ENCODE measurements around the gene TASOR. TPM values are rescaled to one million over a fixed set of nuclear protein-coding genes. Genes with fewer than 3 reads are reported as not detected.

Gene TASOR
- total RNA-seq, 2 experiments from 2014 or later = 37.6 to 40.7 TPM

- POLR2A ChIA-PET = interaction anchor here (1.2 kb wide), 1 partner anchor 123 kb away, joined by 6 read pairs; the partner anchor contains the start of gene CCDC66
- Mint-ChIP-seq H3K9me3 (no peaks in the 10 kb centered on the region), H3K27ac (peak overlapping the region; percentile 39), H3K4me3 (peak overlapping the region; percentile 27), H3K4me1 (ENCODE audit: low read depth) (peaks cover 57% of the 10 kb centered on the region), H3K27me3 (no peaks in the 10 kb centered on the region), H3K36me3 (ENCODE audit: low read depth) (peaks cover 74% of the 10 kb centered on the region)
- Histone ChIP-seq H3K36me3 (ENCODE audit: insufficient read depth, low read length) (peaks cover 7% of the 10 kb centered on the region), H3K9me3 (ENCODE audit: control insufficient read depth in 1 of 2, insufficient read depth in 1 of 2, low read length in 2 of 2) (peaks cover 0 to 6% of the 10 kb centered on the region in 2 experiments), H3K4me3 (ENCODE audit: low read length) (no peak overlapping the region), H3K27ac (ENCODE audit: low read depth in 1 of 2, low read length in 2 of 2) (no peak overlapping the region), H3K27me3 (ENCODE audit: control insufficient read depth in 1 of 2, insufficient read depth in 2 of 2, low read length in 2 of 2) (no peaks in the 10 kb centered on the region), H3K4me1 (ENCODE audit: insufficient read depth, low read length) (peaks cover 22% of the 10 kb centered on the region)
- ATAC-seq (ENCODE audit: poor library complexity) (no peak), DNase-seq (no peak)
- CTCF ChIA-PET = no interaction called here
- intact Hi-C loops (cut with DNase I, micrococcal nuclease) = loop anchor here (5.0 to 10.0 kb wide), 4 partner anchors 123 to 1815 kb away; partner anchors contain the start of genes APPL1 (in 1 of the 2), CCDC66 (in 1 of the 2) and KCTD6 (in 1 of the 2)
- no peak for TF ChIP-seq CTCF (IDR thresholded peaks at IDR 0.05)
These were observed 2.9 kb downstream of the TASOR start for GRCh38 chr3:56680054-56680580.

GRCh38 chr3:56677286-56677685 lies 5.8 kb downstream of the TASOR start:
- no peak for DNase-seq
- no peak for ATAC-seq (ENCODE audit: poor library complexity)
- peak overlapping the region; percentile 77 for H3K4me3 Mint-ChIP-seq
- H3K4me3 ChIP-seq (ENCODE audit: low read length) = no peak overlapping the region
- H3K4me1 ChIP-seq (ENCODE audit: insufficient read depth, low read length) = peaks cover 19% of the 10 kb centered on the region
- TF ChIP-seq CTCF (IDR thresholded peaks at IDR 0.05) = no peak
- peaks cover 62% of the 10 kb centered on the region for H3K4me1 Mint-ChIP-seq (ENCODE audit: low read depth)
- H3K9me3 Mint-ChIP-seq = no peaks in the 10 kb centered on the region
- ChIA-PET CTCF (interaction anchor here (1.3 kb wide), 1 partner anchor 318 kb away, joined by 3 read pairs; no protein-coding TSS in a partner anchor), POLR2A (interaction anchor here (0.8 to 1.5 kb wide), 3 partner anchors 17 to 214 kb away, joined by 3 to 4 read pairs (median 3); no protein-coding TSS in a partner anchor)
- H3K27me3 Mint-ChIP-seq = no peaks in the 10 kb centered on the region
- no peaks in the 10 kb centered on the region for H3K9me3 ChIP-seq (ENCODE audit: control insufficient read depth in 1 of 2, insufficient read depth in 1 of 2, low read length in 2 of 2)
- H3K27ac Mint-ChIP-seq = peak overlapping the region; percentile 68
- H3K27me3 ChIP-seq (ENCODE audit: control insufficient read depth in 1 of 2, insufficient read depth in 2 of 2, low read length in 2 of 2) = no peaks in the 10 kb centered on the region
- H3K27ac ChIP-seq (ENCODE audit: low read depth in 1 of 2, low read length in 2 of 2) = no peak overlapping the region
- intact Hi-C loops (cut with DNase I, micrococcal nuclease) = no loop called here
- peaks cover 77% of the 10 kb centered on the region for H3K36me3 Mint-ChIP-seq (ENCODE audit: low read depth)
- H3K36me3 ChIP-seq (ENCODE audit: insufficient read depth, low read length) = peaks cover 17% of the 10 kb centered on the region

- H3K4me1 ChIP-seq (ENCODE audit: insufficient read depth, low read length) = peaks cover 16% of the 10 kb centered on the region
- H3K36me3 Mint-ChIP-seq (ENCODE audit: low read depth) = peaks cover 84% of the 10 kb centered on the region
- intact Hi-C loops (cut with DNase I, micrococcal nuclease) = loop anchor here in 1 of 2 experiments (5.0 kb wide), 1 partner anchor 37 kb away; no protein-coding TSS in a partner anchor
- H3K4me3 ChIP-seq (ENCODE audit: low read length) = no peak overlapping the region
- ATAC-seq (ENCODE audit: poor library complexity) = no peak
- no peaks in the 10 kb centered on the region for H3K27me3 Mint-ChIP-seq
- no peak overlapping the region for H3K4me3 Mint-ChIP-seq
- peaks cover 39% of the 10 kb centered on the region for H3K4me1 Mint-ChIP-seq (ENCODE audit: low read depth)
- no peak for DNase-seq
- no peak overlapping the region for H3K27ac Mint-ChIP-seq
- H3K27me3 ChIP-seq (ENCODE audit: control insufficient read depth in 1 of 2, insufficient read depth in 2 of 2, low read length in 2 of 2) = no peaks in the 10 kb centered on the region
- TF ChIP-seq CTCF (IDR thresholded peaks at IDR 0.05) = no peak
- H3K9me3 Mint-ChIP-seq = no peaks in the 10 kb centered on the region
- peaks cover 45% of the 10 kb centered on the region for H3K36me3 ChIP-seq (ENCODE audit: insufficient read depth, low read length)
- POLR2A ChIA-PET = interaction anchor here (0.7 to 3.8 kb wide), 10 partner anchors 9 to 117 kb away, joined by 3 to 34 read pairs (median 4); partner anchors contain the start of genes CCDC66 and TASOR
- H3K9me3 ChIP-seq (ENCODE audit: control insufficient read depth in 1 of 2, insufficient read depth in 1 of 2, low read length in 2 of 2) = no peaks in the 10 kb centered on the region
- CTCF ChIA-PET = interaction anchor here (0.6 to 2.3 kb wide), 4 partner anchors 9 to 1661 kb away, joined by 3 to 10 read pairs (median 4); no protein-coding TSS in a partner anchor
- H3K27ac ChIP-seq (ENCODE audit: low read depth in 1 of 2, low read length in 2 of 2) = no peak overlapping the region
These were observed 9.1 kb downstream of the TASOR start for GRCh38 chr3:56673781-56674457.

Measured in CD4-positive, alpha-beta T cell (primary cell).